Measurements from ENCODE around the gene GPX2. TPM values are rescaled to one million over a fixed set of nuclear protein-coding genes. Genes with fewer than 3 reads are reported as not detected.

Gene GPX2
- polyA plus RNA-seq, 1 donor from 2014 or later = not detected

DNA sequence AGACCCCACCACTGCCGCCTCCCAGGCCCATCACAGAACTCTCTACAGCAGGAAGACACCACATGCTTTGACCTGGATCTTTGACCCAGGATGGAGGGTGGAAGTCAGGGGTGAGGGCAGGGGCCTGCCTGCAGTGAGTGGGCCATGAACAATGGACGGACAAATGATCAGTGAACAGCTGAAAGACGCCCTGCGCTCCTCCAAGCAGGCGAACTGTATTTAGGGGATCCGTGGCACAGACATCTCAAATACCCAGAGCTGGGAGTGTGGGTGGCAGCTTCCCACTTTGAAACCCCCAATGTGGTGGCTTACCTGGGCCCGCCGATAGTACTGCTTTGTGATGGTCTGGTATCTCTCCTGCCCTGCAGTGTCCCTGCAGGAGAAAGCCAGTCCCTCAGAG, 8.7 kb upstream of the GPX2 start:
- H3K36me3 ChIP-seq (ENCODE audit: insufficient read depth, low read length) = no peaks in the 10 kb centered on the region
- H3K9me3 ChIP-seq (ENCODE audit: low read length) = no peaks in the 10 kb centered on the region
- H3K4me3 ChIP-seq (ENCODE audit: low read length) = no peak overlapping the region
- no peaks in the 10 kb centered on the region for H3K79me2 ChIP-seq (replicated peaks; ENCODE audit: insufficient read depth, low read length)
- no peak overlapping the region for H2AFZ ChIP-seq (ENCODE audit: low read depth, low read length)
- no peaks in the 10 kb centered on the region for H3K27me3 ChIP-seq (ENCODE audit: insufficient read depth, low read depth, low read length)
- TF ChIP-seq POLR2AphosphoS5 (IDR thresholded peaks at IDR 0.05) (no peak), EZH2 (IDR thresholded peaks at IDR 0.05; ENCODE audit: borderline replicate concordance, insufficient read depth, low read length, poor library complexity, severe bottlenecking) (no peak), MXI1 (conservative IDR thresholded peaks at IDR 0.05; ENCODE audit: poor library complexity, severe bottlenecking) (no peak), SMC3 (conservative IDR thresholded peaks at IDR 0.05; ENCODE audit: poor library complexity) (no peak), EP300 (conservative IDR thresholded peaks at IDR 0.05; ENCODE audit: poor library complexity, severe bottlenecking) (no peak), RAD21 (conservative IDR thresholded peaks at IDR 0.05) (no peak)
- TF ChIP-seq, protein P1, sequence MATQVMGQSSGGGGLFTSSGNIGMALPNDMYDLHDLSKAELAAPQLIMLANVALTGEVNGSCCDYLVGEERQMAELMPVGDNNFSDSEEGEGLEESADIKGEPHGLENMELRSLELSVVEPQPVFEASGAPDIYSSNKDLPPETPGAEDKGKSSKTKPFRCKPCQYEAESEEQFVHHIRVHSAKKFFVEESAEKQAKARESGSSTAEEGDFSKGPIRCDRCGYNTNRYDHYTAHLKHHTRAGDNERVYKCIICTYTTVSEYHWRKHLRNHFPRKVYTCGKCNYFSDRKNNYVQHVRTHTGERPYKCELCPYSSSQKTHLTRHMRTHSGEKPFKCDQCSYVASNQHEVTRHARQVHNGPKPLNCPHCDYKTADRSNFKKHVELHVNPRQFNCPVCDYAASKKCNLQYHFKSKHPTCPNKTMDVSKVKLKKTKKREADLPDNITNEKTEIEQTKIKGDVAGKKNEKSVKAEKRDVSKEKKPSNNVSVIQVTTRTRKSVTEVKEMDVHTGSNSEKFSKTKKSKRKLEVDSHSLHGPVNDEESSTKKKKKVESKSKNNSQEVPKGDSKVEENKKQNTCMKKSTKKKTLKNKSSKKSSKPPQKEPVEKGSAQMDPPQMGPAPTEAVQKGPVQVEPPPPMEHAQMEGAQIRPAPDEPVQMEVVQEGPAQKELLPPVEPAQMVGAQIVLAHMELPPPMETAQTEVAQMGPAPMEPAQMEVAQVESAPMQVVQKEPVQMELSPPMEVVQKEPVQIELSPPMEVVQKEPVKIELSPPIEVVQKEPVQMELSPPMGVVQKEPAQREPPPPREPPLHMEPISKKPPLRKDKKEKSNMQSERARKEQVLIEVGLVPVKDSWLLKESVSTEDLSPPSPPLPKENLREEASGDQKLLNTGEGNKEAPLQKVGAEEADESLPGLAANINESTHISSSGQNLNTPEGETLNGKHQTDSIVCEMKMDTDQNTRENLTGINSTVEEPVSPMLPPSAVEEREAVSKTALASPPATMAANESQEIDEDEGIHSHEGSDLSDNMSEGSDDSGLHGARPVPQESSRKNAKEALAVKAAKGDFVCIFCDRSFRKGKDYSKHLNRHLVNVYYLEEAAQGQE (IDR thresholded peaks at IDR 0.05; ENCODE audit: borderline replicate concordance) = no peak
- no peaks in the 10 kb centered on the region for H3F3A ChIP-seq (ENCODE audit: insufficient read depth, low read length, poor library complexity, severe bottlenecking)
- H4K20me1 ChIP-seq (ENCODE audit: insufficient read depth) = no peaks in the 10 kb centered on the region
- H3K9me2 ChIP-seq (ENCODE audit: insufficient read depth, low read length) = no peaks in the 10 kb centered on the region
- no peak overlapping the region for H3K27ac ChIP-seq (ENCODE audit: low read length)
- no peak overlapping the region for H3K9ac ChIP-seq (ENCODE audit: low read length)
- no peak overlapping the region for H3K4me2 ChIP-seq (ENCODE audit: low read length)

DNA sequence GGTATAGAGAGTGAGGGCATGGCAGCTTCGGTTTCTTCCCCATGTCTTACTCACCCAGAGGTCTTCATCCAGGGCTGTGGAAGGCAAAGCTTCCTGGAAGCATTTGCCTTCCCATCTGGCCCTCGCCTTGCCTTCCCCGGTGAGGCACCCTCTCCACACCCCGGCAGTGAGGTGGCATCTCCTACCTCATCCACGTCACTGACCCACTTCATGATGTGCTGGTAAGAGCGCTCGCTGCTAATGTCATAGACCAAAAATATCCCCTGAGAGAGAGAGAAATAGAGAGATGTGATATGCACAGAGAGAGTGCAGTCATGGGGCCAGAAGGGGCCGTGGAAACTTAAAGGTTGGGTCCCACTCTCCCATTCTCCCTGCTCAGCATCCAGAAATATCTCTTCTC, 8.3 kb upstream of the GPX2 start:
- Histone ChIP-seq H3K79me2 (replicated peaks; ENCODE audit: insufficient read depth, low read length) (no peaks in the 10 kb centered on the region), H3K9ac (ENCODE audit: low read length) (no peak overlapping the region), H3F3A (ENCODE audit: insufficient read depth, low read length, poor library complexity, severe bottlenecking) (no peaks in the 10 kb centered on the region), H3K9me2 (ENCODE audit: insufficient read depth, low read length) (no peaks in the 10 kb centered on the region), H4K20me1 (ENCODE audit: insufficient read depth) (no peaks in the 10 kb centered on the region), H3K36me3 (ENCODE audit: insufficient read depth, low read length) (no peaks in the 10 kb centered on the region), H3K27ac (ENCODE audit: low read length) (no peak overlapping the region), H3K4me3 (ENCODE audit: low read length) (no peak overlapping the region), H3K27me3 (ENCODE audit: insufficient read depth, low read depth, low read length) (no peaks in the 10 kb centered on the region), H3K4me2 (ENCODE audit: low read length) (no peak overlapping the region), H2AFZ (ENCODE audit: low read depth, low read length) (no peak overlapping the region), H3K9me3 (ENCODE audit: low read length) (no peaks in the 10 kb centered on the region)
- TF ChIP-seq SMC3 (conservative IDR thresholded peaks at IDR 0.05; ENCODE audit: poor library complexity) (no peak), MXI1 (conservative IDR thresholded peaks at IDR 0.05; ENCODE audit: poor library complexity, severe bottlenecking) (no peak), TAF1 (IDR thresholded peaks at IDR 0.05; ENCODE audit: low read depth) (no peak)

DNA sequence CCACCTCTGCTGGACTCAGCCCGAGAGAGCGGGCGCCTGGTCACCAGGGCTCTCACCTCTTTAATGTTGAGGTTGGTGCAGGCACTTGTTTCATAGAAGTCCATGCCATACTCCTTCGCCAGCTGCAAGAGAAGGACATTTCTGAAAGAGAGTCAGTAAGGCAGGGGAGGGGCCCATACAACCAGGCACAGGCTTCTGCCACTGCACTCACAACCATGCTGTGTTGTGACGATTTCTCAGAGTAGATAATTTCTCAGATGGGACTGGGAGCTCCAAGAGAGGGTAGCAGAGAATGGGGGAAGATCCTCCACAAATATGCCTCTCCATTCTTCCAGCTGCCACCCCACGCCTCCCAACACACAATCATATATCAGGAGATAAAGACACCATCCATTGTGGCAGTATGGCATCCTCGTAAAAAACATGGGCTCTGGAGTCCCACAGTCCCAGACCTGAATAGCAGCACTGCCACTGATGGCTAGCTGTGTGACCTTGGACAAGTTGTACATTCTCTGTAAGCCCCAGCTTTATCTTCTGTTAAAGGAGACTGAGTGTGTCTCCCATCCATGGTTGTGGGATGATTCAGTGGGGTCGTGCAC, 6.2 kb upstream of the GPX2 start:
- Histone ChIP-seq H3K9me3 (ENCODE audit: low read length) (no peaks in the 10 kb centered on the region), H3F3A (ENCODE audit: insufficient read depth, low read length, poor library complexity, severe bottlenecking) (no peaks in the 10 kb centered on the region), H3K4me2 (ENCODE audit: low read length) (no peak overlapping the region), H3K79me2 (replicated peaks; ENCODE audit: insufficient read depth, low read length) (no peaks in the 10 kb centered on the region), H3K27ac (ENCODE audit: low read length) (no peak overlapping the region), H3K9me2 (ENCODE audit: insufficient read depth, low read length) (no peaks in the 10 kb centered on the region), H3K4me3 (ENCODE audit: low read length) (no peak overlapping the region), H4K20me1 (ENCODE audit: insufficient read depth) (no peaks in the 10 kb centered on the region), H2AFZ (ENCODE audit: low read depth, low read length) (no peak overlapping the region), H3K9ac (ENCODE audit: low read length) (no peak overlapping the region), H3K36me3 (ENCODE audit: insufficient read depth, low read length) (no peaks in the 10 kb centered on the region), H3K27me3 (ENCODE audit: insufficient read depth, low read depth, low read length) (no peaks in the 10 kb centered on the region)
- TF ChIP-seq SMC3 (conservative IDR thresholded peaks at IDR 0.05; ENCODE audit: poor library complexity) (no peak), RAD21 (conservative IDR thresholded peaks at IDR 0.05) (no peak), MXI1 (conservative IDR thresholded peaks at IDR 0.05; ENCODE audit: poor library complexity, severe bottlenecking) (no peak), EP300 (conservative IDR thresholded peaks at IDR 0.05; ENCODE audit: poor library complexity, severe bottlenecking) (no peak), POLR2AphosphoS5 (IDR thresholded peaks at IDR 0.05) (no peak), TAF1 (IDR thresholded peaks at IDR 0.05; ENCODE audit: low read depth) (no peak)
